ENCODE data around the gene ATG9B. TPM values are rescaled to one million over a fixed set of nuclear protein-coding genes. Genes with fewer than 3 reads are reported as not detected.

The ATG9B gene
- total RNA-seq, 6 experiments from 2014 or later = 0.11 to 0.94 (median 0.18) TPM

DNA sequence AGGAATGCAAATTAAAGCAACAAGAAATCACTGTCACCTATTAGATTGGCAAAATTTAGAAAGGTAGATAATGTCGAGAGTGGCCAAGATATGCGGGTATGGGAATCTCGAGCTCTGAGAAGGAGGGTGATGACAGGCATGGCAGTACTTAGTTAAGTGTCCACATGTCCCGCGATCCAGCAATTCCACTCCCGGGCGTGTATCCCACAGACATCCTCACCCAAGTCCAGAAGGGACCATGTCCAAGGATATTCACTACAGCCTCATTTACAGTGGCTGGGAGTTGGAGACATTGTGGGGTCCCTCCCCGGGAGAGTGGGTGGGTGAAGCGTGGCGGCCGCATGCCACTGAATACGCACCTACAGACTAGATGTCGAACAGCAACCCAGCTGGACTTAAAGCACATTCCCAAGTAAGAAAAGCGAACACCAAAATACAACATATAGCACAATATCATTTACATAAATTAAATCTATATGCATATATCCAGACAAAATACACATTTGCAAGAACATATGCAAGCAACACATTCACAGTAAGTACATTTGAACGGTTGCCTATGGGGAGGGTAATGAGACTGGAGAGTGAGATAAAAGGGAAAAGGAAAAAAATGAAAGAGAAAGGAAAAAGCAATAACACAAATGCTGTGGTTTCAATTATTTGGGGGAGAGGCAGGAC lies 56.1 kb downstream of the ATG9B start:
- Mint-ChIP-seq H3K36me3 (ENCODE audit: low read depth) (no peaks in the 10 kb centered on the region), H3K27me3 (ENCODE audit: insufficient read depth) (peaks cover 51% of the 10 kb centered on the region), H3K4me1 (ENCODE audit: low read depth) (no peaks in the 10 kb centered on the region), H3K4me3 (no peak overlapping the region), H3K27ac (no peak overlapping the region), H3K9me3 (no peaks in the 10 kb centered on the region)
- TF ChIP-seq, protein P1, sequence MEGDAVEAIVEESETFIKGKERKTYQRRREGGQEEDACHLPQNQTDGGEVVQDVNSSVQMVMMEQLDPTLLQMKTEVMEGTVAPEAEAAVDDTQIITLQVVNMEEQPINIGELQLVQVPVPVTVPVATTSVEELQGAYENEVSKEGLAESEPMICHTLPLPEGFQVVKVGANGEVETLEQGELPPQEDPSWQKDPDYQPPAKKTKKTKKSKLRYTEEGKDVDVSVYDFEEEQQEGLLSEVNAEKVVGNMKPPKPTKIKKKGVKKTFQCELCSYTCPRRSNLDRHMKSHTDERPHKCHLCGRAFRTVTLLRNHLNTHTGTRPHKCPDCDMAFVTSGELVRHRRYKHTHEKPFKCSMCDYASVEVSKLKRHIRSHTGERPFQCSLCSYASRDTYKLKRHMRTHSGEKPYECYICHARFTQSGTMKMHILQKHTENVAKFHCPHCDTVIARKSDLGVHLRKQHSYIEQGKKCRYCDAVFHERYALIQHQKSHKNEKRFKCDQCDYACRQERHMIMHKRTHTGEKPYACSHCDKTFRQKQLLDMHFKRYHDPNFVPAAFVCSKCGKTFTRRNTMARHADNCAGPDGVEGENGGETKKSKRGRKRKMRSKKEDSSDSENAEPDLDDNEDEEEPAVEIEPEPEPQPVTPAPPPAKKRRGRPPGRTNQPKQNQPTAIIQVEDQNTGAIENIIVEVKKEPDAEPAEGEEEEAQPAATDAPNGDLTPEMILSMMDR (IDR thresholded peaks at IDR 0.05) = no peak
- no peak for DNase-seq

DNA sequence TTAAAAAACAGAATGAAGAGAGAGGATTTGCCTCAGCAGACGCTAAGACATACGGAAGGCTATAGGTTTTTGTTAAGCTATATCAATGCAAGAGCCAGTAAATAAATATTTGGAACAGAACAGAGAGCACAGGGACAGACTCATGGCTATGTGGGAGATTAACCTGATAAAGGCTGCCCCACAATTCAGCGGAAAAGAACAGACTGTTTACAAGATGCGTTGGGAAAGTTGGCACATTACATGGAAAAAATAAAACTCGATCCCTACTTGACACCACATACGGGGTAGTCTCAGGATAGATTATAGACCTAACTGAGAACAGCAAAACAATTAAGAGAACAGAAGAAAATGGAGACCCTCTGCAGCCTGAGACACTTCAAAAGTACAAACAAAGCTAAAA lies 56.9 kb downstream of the ATG9B start:
- Mint-ChIP-seq H3K36me3 (ENCODE audit: low read depth) (no peaks in the 10 kb centered on the region), H3K27me3 (ENCODE audit: insufficient read depth) (peaks cover 47% of the 10 kb centered on the region), H3K9me3 (no peaks in the 10 kb centered on the region), H3K4me3 (no peak overlapping the region), H3K4me1 (ENCODE audit: low read depth) (peaks cover 7% of the 10 kb centered on the region), H3K27ac (no peak overlapping the region)
- TF ChIP-seq, protein P1 (IDR thresholded peaks at IDR 0.05) = no peak
- no peak for DNase-seq

DNA sequence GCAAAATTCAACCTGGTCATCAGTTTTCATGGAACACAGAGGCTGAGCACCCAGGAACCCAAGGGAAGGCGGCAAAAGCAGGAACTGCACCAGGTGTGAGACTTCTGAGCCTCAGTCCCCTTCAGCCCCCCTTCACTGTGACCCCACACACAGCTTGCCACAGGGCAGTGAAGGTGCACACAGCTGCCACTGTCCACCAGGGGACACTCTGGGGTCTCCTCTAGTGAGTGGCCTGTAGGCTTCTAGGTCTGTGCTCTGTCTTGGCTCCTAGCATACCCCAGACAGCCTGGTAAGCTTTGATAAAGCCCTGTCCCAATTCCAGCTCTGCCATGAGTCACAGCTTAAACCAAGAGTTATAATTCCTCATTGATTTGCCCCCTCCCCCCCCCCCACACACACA lies 58.3 kb downstream of the ATG9B start:
- H3K27ac Mint-ChIP-seq = no peak overlapping the region
- H3K4me1 Mint-ChIP-seq (ENCODE audit: low read depth) = peaks cover 10% of the 10 kb centered on the region
- DNase-seq = no peak
- no peaks in the 10 kb centered on the region for H3K36me3 Mint-ChIP-seq (ENCODE audit: low read depth)
- no peaks in the 10 kb centered on the region for H3K9me3 Mint-ChIP-seq
- H3K27me3 Mint-ChIP-seq (ENCODE audit: insufficient read depth) = peaks cover 45% of the 10 kb centered on the region
- no peak overlapping the region for H3K4me3 Mint-ChIP-seq
- TF ChIP-seq, protein P1 (IDR thresholded peaks at IDR 0.05) = peak; percentile 55

DNA sequence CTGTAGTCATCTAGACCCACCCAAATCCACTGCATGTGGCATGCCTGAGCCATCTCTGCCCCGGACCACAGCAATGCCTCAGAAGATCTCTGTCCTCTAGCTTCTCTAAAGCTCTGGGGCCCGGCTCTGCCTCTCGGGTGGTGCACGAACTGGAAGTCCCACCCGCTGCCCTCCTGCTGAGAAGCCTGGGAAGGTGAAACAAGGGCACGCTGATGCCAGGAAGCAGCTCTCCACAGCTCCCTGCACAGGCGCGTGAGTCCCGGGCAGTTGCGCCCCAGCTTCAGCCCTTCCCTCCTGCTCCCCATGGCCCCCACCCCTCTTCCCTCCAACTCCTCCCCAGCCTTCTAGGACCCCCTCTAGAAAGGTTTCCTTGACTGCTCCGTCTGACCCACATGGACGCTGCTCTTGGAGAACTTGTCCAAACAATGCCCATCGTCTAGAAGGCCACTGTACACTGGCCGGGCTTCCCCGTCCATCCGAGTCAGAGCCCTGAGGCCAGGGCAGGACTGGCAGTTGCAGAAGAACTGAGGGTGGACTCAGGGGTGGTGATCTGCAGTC lies 58.9 kb downstream of the ATG9B start:
- Mint-ChIP-seq H3K27me3 (ENCODE audit: insufficient read depth) (peaks cover 42% of the 10 kb centered on the region), H3K4me1 (ENCODE audit: low read depth) (peaks cover 10% of the 10 kb centered on the region), H3K9me3 (no peaks in the 10 kb centered on the region), H3K36me3 (ENCODE audit: low read depth) (no peaks in the 10 kb centered on the region), H3K27ac (no peak overlapping the region), H3K4me3 (no peak overlapping the region)
- DNase-seq = no peak
- TF ChIP-seq, protein P1 (IDR thresholded peaks at IDR 0.05) = no peak

Other genes with a start within 250 kb of the ATG9B start
- not detected for gene TMEM176B, start 224.1 kb downstream of the ATG9B start, total RNA-seq (2021; fragmentation: NEBNext Ultra II Directional; extraction: Animal tissue kit (Norgen Biotek cat#: 25700))
- not detected for gene TMEM176A, start 223.7 kb downstream of the ATG9B start, total RNA-seq (2021; fragmentation: NEBNext Ultra II Directional; extraction: Animal tissue kit (Norgen Biotek cat#: 25700))
- gene AOC1, start 172.0 kb downstream of the ATG9B start, total RNA-seq (2021; fragmentation: NEBNext Ultra II Directional; extraction: Animal tissue kit (Norgen Biotek cat#: 25700)) = not detected
- gene KCNH2, start 46.2 kb downstream of the ATG9B start, total RNA-seq (2021; fragmentation: NEBNext Ultra II Directional; extraction: Animal tissue kit (Norgen Biotek cat#: 25700)) = not detected
- gene NOS3, start 33.5 kb downstream of the ATG9B start, total RNA-seq (2021; fragmentation: NEBNext Ultra II Directional; extraction: Animal tissue kit (Norgen Biotek cat#: 25700)) = 1 to 10 TPM in 4 of 6 experiments, under 1 TPM in 2; 0.55 to 3.0 (median 2.0) TPM
- 10 to 100 TPM; 31.9 to 36.3 (median 33.2) TPM for gene ABCB8, start 4.0 kb upstream of the ATG9B start, total RNA-seq (2021; fragmentation: NEBNext Ultra II Directional; extraction: Animal tissue kit (Norgen Biotek cat#: 25700))
- gene ASIC3, start 24.0 kb upstream of the ATG9B start, total RNA-seq (2021; fragmentation: NEBNext Ultra II Directional; extraction: Animal tissue kit (Norgen Biotek cat#: 25700)) = under 1 TPM; 0.09 to 0.76 (median 0.31) TPM
- gene CDK5, start 33.4 kb upstream of the ATG9B start, total RNA-seq (2021; fragmentation: NEBNext Ultra II Directional; extraction: Animal tissue kit (Norgen Biotek cat#: 25700)) = 10 to 100 TPM; 31.3 to 37.3 (median 33.4) TPM
- gene SLC4A2, start 35.1 kb upstream of the ATG9B start, total RNA-seq (2021; fragmentation: NEBNext Ultra II Directional; extraction: Animal tissue kit (Norgen Biotek cat#: 25700)) = 100 to 1,000 TPM; 153 to 188 (median 164) TPM
- gene FASTK, start 56.3 kb upstream of the ATG9B start, total RNA-seq (2021; fragmentation: NEBNext Ultra II Directional; extraction: Animal tissue kit (Norgen Biotek cat#: 25700)) = 10 to 100 TPM; 83.8 to 97.0 (median 92.4) TPM
- gene TMUB1, start 59.0 kb upstream of the ATG9B start, total RNA-seq (2021; fragmentation: NEBNext Ultra II Directional; extraction: Animal tissue kit (Norgen Biotek cat#: 25700)) = 10 to 100 TPM; 44.0 to 57.8 (median 51.9) TPM
- gene AGAP3, start 62.0 kb upstream of the ATG9B start, total RNA-seq (2021; fragmentation: NEBNext Ultra II Directional; extraction: Animal tissue kit (Norgen Biotek cat#: 25700)) = 100 to 1,000 TPM in 1 of 6 experiments, 10 to 100 TPM in 5; 73.3 to 104 (median 82.2) TPM
- not detected for gene GBX1, start 143.2 kb upstream of the ATG9B start, total RNA-seq (2021; fragmentation: NEBNext Ultra II Directional; extraction: Animal tissue kit (Norgen Biotek cat#: 25700))
- not detected for gene ASB10, start 162.8 kb upstream of the ATG9B start, total RNA-seq (2021; fragmentation: NEBNext Ultra II Directional; extraction: Animal tissue kit (Norgen Biotek cat#: 25700))
- not detected for gene H2BK1, start 186.0 kb upstream of the ATG9B start, total RNA-seq (2021; fragmentation: NEBNext Ultra II Directional; extraction: Animal tissue kit (Norgen Biotek cat#: 25700))
- gene ABCF2, start 202.7 kb upstream of the ATG9B start, total RNA-seq (2021; fragmentation: NEBNext Ultra II Directional; extraction: Animal tissue kit (Norgen Biotek cat#: 25700)) = 10 to 100 TPM; 63.8 to 79.7 (median 67.8) TPM
- gene CHPF2, start 208.0 kb upstream of the ATG9B start, total RNA-seq (2021; fragmentation: NEBNext Ultra II Directional; extraction: Animal tissue kit (Norgen Biotek cat#: 25700)) = 100 to 1,000 TPM; 125 to 171 (median 138) TPM
- gene SMARCD3, start 224.2 kb upstream of the ATG9B start, total RNA-seq (2021; fragmentation: NEBNext Ultra II Directional; extraction: Animal tissue kit (Norgen Biotek cat#: 25700)) = 10 to 100 TPM; 28.0 to 32.9 (median 31.2) TPM